ENCODE results near the gene SEC22C.

Gene SEC22C

DNA sequence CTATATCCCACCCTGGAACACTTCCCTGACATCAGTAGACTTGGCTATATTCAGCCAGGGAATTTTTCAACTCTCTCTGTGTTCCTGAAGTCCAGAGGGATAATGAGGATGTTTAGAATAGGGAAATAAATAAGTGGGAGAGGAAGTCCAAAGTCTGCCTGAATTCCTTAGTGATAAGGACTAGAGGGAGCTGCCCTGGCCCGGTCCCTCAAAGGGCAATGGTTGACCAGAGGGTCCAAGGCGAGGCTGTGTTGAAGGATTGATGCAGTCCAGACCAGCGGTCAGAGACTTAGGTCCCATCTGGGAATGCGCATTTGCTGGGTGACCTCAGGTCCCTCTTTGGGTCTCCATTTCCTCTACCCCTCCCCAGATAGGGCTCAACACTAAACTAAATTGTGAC lies 71.4 kb downstream of the SEC22C start:
- no peak for DNase-seq

DNA sequence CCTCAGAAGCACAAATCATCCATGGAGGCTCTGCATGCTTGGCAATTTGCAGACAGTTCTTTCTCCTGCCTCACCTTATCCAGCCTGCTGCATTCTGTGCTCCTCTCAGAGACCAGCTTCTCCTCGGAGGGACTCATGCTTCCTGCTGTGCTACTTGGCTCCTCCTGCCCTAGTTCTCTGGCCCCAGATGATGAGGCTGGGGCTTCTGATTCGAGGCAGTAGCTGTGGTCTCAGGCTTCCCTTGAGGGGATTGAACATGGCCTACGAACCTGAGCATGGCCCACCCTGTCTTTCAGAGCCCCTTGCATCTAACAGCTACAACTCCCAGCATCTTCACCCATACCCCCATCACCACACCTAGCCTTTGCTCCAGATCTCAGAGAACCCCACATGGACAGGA lies 72.7 kb downstream of the SEC22C start:
- no peak for DNase-seq

DNA sequence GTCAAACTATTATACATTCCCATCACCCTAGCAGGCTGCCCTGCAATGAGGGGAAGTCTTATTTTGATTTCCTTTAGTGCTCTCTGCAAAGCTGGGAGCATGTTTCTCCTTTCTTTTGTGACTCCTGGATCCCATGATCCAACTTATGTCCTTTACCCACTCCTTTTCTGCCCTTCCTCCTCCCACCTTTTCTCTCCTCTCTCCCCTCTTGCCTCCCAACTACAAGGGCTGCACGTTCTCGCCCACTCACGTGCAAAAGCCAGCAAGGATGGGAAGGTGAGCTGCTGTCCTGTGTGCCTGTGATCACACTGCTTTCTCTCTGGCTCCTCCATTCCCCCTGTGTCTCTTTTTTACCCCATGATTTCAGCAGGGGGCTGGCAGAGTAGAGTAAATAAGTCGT lies 73.2 kb downstream of the SEC22C start:
- DNase-seq = no peak

DNA sequence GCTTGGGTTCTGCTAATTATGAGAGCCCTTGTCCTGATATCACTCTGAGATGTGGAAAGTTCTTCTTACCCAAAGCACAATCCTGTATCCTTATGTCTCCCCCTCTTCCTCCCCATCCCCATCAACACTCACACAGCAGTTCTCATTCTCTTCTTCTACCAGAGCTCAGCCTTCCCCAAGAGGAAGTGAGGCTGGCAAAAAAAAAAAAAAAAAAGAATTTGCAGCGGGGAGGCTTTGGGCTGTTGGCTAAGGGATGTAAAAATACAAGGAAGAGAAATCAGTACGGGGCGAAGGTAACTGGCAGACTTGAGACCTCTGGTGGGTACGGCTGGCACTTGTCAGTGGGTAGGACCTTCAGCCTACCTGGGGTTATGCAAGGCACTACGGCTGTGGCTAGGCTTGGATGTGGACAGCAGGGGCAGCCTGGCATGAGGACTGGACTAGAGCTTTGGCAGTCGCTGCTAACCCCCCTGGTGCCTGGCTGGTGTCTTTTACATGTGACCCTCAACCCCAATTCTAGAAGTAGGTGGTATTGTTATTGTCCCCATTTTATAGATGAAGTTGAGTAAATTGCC lies 73.9 kb downstream of the SEC22C start:
- DNase-seq = no peak

DNA sequence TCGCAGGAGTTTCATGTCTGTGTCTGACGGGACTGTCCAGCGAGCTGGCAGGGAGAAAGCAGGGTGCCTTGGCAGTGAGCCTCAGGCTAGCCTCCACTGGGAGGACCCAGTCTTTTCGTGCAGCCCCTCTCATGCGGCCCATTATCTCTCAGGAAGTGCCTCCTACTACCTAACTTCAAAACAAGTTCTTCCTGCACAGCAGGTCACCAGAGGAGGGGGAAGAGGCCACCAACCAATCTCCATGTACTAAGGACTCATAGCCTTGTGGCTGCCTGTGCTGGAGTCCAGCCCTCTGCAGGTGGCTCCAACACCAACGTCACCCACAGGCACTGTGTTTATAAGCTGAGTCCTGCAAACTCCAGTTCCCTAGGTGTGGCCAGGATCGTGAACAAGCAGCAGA lies 74.5 kb downstream of the SEC22C start:
- DNase-seq = no peak

DNA sequence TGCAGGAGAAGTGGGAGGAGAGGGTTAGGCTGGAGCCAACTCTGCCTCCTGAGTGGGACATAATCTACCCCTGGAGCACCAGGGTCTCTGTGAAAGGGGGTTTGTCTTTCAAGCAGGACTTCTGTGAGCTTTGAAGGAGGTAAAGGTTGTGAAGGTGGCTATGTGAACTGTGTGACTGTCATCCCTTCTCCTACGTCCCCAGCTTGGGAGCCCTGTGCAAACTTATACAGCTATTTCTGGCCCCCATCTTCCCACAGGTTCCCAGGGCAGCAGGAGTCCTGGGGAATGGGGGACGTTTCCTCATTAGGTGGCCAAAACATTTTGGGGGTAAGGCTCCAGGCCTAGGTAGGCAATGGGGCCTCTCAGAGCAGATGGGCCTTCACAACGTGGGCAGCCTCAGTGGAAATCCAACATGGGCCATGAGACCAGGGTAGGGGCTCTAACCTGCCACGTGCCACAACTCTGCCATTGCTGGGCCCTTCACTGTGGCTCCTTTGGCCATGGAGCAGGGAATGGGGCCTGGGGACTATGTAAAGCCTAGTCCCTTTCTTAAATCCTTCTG lies 75.8 kb downstream of the SEC22C start:
- DNase-seq = no peak

DNA sequence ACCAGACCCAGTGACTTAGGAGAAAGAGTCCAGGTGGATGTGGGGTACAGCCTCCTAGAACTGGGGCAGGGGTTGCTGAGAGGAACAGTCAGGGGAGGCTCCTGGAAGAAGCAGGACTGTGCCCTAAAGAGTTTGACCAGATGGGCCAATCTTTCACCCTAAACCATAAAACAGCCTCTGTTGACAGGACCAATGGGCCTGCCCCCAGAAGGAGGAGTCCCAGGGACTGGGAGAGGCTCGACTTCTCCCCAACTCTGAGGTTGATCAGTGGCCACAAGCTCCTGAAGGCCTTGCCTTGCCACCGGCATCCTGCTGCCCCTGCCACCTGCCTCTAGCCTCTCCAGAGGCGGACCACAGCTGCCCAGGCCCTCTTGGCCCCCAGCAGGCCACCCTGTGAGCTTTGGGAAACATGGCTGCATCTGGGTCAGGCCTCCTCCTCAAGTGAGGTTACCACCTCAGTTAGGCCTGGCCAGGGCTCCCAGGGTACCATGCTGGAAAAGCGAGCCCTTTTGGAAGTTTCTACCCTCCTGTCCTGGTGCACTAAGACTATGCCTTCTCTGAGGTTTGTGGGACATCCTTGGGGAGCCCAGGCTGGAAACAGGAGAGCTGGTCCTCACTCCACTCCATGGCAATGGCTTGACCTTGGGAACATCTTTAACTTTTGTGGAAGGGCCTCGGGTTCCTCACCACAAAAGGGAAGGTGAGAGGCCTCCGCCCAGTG lies 76.5 kb downstream of the SEC22C start:
- DNase-seq = no peak

DNA sequence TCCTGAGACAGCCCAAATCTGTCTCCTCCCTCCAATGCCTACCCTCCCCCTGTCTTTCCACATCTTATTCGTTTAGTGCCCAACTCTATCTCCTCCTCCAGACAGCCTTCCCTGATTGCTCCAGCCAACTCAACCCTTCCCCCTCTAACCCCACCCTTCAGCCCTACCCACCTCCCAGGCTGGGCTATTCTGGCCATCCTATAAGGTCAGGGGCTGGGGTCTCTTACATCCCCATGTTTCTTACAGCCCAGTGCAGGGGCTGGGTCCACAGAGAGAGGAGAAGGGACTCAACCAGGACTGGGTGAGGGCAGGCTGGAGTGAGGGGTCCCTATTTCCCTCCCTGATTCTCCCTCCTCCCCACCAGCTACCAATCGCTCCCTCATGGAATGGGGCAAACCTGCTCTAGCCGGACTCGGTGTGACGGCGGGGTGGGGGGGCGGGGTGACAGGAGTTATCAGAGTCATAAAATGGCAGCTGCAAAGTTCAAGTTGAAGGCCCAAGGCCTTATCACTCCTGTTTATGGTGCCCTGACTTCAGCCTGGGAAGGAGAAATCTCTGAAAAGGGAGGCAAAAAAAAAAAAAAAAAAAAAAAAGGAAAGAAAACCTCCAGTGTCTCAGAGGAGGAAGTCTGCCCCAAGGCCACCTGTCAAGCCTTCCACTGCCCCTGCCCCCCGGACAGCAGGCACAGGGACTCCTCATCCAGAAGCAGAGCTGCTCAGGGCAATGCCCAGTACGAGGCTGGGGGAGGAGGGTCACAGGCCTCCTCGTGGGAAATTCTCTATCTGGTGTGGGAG lies 77.2 kb downstream of the SEC22C start:
- no peak for DNase-seq

DNA sequence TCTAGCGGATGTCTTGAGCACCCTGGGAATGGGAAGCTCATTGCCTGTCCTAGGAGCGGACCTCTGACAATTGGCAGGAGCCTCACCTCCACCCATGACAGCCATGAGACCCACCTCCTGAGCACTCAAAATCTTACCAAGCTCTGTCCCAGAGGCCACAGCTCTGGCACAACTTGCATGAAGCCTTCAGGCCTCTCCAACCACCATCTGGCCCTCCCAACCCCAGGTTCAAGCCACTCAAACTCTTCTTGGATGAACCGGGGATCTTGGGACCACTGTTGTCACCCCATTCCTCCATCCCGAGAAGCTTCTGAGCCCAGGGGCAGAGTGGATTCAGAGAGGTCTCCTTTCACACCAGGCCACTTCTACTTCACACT lies 77.8 kb downstream of the SEC22C start:
- DNase-seq = no peak

DNA sequence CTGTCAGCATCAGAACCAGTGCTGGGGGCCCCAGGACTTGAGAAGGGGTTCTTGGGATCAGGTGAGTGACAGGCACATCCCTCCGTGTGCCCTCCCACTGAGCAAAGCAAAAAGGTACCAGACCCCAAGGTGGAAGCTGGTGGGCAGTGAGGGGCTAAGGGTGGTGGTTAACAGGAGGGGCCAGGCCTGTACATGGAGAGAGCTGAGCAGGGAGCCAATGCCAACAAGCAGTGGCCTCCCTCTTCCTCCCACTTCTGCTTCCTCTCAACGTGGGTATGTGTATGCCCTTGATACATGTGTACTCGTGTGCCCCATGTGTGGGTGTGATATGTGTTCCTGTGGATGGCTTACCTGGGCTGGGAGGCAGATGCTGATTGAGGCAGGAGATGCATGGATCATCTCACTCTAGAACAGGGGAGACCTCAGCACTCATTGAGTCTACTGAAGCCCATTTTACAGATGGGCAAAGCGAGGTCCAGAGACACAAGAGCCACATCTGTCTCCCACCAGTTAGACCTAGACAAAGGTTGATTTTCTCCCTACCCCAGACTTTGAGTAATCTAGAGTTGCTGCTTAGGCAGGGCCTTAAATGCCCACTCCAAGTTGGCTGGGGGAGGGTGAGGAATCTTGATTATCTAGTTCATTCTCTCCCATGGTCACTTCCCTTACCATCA lies 78.4 kb downstream of the SEC22C start:
- DNase-seq = no peak

DNA sequence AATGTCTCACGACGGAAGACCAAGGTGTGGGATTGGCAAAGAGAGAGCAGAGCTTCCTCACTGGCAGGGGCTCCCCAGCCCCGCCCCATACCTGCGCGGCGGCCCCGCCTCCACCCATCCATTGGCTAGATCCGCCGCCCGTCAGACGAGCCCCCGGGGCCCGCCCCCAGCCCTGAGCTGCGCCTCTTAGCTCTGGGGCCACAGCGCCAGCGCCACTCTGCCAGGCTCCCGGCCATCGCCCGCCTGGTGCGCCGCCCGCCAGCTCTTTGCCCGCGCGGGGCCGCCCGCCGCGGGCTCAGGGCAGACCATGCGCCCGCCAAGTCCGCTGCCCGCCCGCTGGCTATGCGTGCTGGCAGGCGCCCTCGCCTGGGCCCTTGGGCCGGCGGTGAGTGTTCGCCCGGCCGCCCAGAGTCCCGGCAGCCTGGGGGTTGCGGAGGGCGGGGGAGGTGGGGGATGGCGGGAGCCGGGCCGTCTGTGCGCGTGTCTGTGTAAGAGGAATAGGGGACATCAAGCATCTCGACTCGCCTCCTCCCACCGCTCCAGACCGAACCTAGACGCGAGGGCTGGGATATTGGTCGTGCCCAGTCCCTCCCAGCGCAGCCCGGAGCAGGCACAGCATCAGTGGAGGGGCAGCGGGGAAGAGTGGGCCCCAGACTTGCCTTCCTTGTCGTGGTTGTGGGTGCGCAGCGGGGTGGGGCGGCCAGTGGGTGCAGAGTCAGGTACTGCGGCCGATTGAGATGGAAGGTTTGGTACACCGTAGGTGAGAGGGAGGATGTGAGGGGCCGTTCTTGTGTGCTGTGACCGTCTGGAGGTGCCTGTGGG lies 79.1 kb downstream of the SEC22C start, which contains the start of gene VIPR1:
Gene VIPR1, plus strand, starts transcription at position 215 of the 822 bp plus-strand sequence. Its CDS starts 93 bp downstream, at position 308.
- DNase-seq = peak; percentile 79

DNA sequence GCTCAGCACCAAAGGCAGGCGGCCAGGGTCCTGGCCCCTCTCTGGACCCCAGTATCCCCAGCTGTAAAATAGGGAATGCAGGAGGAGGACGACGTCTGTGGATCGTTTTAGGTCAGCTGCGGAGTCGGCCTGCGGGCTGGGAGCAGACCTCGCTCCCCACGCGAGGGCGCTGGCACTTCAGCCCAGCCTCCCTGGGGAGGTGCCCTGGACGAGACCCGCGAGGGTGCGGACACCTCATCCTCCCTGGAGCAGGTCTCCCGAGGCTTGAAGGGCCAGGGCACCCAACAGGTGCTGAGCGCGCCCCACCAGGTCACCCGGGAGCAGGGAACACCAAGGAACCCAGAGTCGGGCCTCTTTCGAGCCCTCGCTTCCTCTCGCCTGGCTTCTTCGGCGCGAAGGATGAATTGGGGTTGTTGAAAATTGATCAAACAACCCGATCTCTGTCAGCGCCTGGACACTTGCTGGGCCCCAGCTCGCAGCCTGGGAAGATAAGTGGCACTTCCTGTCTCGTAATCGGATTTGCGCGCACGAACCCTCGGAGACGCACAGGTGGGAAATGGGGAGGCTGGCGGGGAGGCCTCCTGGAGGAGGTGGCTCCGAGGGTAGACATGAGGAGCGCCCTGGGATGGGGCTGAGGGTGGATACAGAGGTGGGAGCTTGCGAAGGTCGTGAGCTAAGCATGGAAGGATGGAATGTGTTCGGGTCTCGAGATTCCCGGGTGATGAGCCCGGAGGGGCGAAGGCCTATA lies 79.9 kb downstream of the SEC22C start:
- DNase-seq = peak; percentile 45

DNA sequence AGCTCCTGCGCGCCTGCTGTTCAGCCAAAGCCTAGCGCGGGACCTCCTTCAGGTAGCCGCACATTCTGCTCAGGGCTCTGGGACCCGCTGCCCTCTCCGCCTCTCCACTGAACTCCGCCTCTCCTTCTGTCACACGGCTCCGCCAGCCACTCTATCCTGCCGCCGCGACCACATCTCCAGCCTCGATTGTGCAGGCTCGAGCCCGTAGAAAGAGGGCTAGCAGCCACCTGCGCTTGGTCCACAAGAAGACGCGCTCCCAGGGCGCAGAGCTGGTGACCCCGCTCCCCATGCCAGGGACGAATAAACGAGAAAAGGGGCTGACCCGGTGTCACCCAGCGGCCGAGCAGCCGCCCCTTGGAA lies 80.5 kb downstream of the SEC22C start:
- no peak for DNase-seq

DNA sequence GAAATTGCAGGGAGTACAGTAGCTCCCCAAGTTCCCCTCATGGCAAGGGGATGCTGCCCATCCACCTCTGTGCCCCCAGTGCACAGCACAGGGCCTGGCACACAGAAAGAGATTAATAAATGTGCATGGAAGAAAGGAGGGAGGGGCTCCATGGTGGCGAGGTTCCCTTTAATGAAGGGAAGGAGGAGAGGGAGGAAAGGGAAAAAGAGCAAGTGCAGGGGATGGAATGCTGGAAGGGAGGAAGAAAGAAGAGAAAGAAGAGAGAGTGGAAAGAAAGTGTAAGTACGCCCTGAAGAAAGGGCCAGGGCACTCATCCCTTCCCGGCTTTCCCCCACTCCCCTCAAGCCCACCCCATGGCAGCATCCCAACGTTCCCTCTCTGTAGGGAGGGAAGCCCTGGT lies 80.9 kb downstream of the SEC22C start:
- DNase-seq = no peak

DNA sequence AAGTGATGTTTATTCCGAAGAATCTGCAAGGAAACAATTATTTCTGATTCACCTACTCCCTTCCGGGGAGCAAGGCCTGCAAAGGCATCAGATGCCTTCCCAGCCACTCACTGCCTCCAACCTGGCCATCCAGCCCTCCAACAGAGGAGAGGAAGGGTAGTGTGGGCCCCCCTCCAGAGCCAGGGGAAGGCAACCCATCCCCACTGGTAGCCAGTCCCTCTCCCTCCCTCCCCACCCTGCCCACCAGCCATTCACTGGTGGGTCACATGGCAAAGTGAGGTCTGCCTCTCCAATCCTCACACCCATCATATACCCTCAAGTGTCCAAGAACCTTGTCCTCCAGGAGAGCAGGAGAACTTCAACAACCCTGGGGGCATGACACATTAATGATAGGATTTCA lies 81.7 kb downstream of the SEC22C start:
- DNase-seq = no peak

DNA sequence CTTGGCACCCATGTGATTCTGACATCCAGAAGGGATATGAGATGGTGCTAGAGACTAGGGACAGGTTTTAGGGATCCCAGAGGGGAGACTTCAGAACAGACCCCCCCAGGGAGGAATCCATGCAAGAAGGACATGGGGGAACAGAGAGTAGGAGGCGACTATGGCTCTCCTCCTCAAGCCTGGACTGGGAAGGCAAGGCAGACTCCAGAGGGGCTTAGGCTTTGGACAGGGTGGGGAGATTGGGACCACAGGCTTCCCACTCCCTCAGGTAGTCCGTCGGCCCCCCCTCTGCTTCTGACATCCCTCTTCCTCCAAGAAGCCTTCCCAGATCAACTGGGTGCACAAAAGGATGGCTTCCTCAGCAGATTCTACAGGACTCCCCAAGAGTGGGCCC lies 82.3 kb downstream of the SEC22C start:
- DNase-seq = no peak

DNA sequence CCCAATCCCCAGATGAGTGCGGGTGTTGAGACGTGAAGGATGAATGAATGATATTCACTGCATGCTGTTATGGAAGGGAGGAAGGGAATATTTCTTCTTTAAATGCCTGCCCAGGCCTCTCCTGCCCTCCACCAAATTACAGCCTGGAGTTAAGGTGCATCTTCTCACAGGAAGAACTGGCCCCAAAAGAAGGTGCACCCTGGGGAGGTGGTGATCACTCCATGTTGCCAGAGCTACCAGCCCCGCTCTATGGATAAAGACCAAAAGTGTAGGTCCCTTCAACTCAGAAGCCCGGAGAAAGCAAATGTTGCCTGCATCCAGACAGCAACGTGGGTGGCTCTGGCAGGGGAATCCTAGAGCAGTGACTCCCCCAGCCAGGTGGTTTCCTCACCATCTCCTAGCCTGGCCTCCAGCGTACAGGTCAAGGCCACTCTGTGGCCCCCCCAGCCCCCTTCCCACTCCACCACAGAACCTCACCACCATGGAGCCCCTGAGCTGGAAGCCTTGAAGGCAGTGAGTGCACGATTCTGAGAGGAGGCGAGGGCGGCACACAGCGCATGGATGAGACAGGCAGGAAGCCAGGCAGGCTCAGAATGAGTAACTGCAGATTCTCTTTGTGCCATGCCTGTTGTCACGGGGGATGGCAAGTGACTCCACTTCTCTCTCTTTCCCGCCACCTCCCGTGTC lies 82.8 kb downstream of the SEC22C start:
- peak; percentile 62 for DNase-seq

DNA sequence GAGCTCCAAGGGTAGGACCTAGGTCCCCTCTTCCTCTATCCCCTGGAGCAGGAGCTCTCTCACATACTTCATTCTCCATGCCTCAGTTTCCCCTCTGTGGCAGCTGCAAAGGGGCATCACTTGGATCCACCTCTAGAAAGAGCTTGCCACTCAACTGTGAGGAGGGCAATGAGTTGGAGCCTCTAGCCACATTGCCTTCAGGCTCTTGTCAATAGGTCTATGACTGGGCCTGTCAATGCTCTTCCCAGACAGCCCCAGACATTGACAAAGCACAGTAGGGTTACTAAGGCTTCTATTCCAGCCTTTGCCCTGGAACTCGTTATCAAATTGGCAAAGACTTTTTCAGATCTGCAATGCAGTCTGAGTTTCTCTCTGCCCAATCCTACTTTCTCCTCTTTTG lies 83.7 kb downstream of the SEC22C start:
- no peak for DNase-seq

Data from activated CD4-positive, alpha-beta T cell treated with anti-CD3 and anti-CD28 coated beads, Interleukin-2, amount 50 U/mL, for 16 hours (primary cell).